SKM-1 treated with dmso at 0.1 percent for 144 hours (cell line): Measurements from ENCODE around the gene COL23A1.
"Not testable (repeated sequence)": the region's sequence is repeated elsewhere in the genome, so short reads cannot be mapped to it uniquely, and the experiment has no call there.

ENCODE experiments used
- DNase-seq: peaks from one replicate; lab custom pipeline; 2025; ENCODE audit not compliant: unreplicated experiment; lab: John Stamatoyannopoulos, UW

Gene COL23A1

GRCh38 chr5:178253632-178254031, 336.6 kb downstream of the COL23A1 start:
- not testable (repeated sequence) for DNase-seq

- DNase-seq, result no peak
These were observed 337.9 kb downstream of the COL23A1 start for GRCh38 chr5:178252258-178252657.

GRCh38 chr5:178250263-178250662, 339.9 kb downstream of the COL23A1 start:
- no peak for DNase-seq

GRCh38 chr5:178249191-178249989, 340.8 kb downstream of the COL23A1 start:
- DNase-seq, result no peak

- no peak for DNase-seq
These were observed 341.4 kb downstream of the COL23A1 start for GRCh38 chr5:178248750-178249149.

GRCh38 chr5:178247481-178248456, 342.4 kb downstream of the COL23A1 start:
- DNase-seq, result no peak

- no peak for DNase-seq
These were observed 343.4 kb downstream of the COL23A1 start for GRCh38 chr5:178246624-178247279.

- no peak for DNase-seq
These were observed 344.8 kb downstream of the COL23A1 start for GRCh38 chr5:178245389-178245788.

- peak; percentile 58 for DNase-seq
These were observed 345.6 kb downstream of the COL23A1 start for GRCh38 chr5:178244576-178244975.

GRCh38 chr5:178242416-178242815, 347.8 kb downstream of the COL23A1 start:
- DNase-seq, result no peak

- DNase-seq, result no peak
These were observed 348.4 kb downstream of the COL23A1 start for GRCh38 chr5:178241688-178242231.

- no peak for DNase-seq
These were observed 348.9 kb downstream of the COL23A1 start for GRCh38 chr5:178241231-178241663.

- DNase-seq, result peak; percentile 8
These were observed 349.4 kb downstream of the COL23A1 start for GRCh38 chr5:178240766-178241165.

- no peak for DNase-seq
These were observed 349.9 kb downstream of the COL23A1 start for GRCh38 chr5:178240341-178240741.

- not testable (repeated sequence) for DNase-seq
These were observed 350.4 kb downstream of the COL23A1 start for GRCh38 chr5:178239626-178240301.

GRCh38 chr5:178238711-178239592, 351.2 kb downstream of the COL23A1 start:
- DNase-seq, result no peak

GRCh38 chr5:178238313-178238635, 351.9 kb downstream of the COL23A1 start:
- no peak for DNase-seq

- peak; percentile 24 for DNase-seq
These were observed 352.5 kb downstream of the COL23A1 start for GRCh38 chr5:178237431-178238312.

GRCh38 chr5:178236679-178237078, 353.5 kb downstream of the COL23A1 start:
- DNase-seq, result no peak
